DMS79 (cell line): Measurements from ENCODE around the gene TMEM38A.
"Not testable (repeated sequence)": the region's sequence is repeated elsewhere in the genome, so short reads cannot be mapped to it uniquely, and the experiment has no call there.

ENCODE experiments used
- DNase-seq: peaks from one replicate; lab custom pipeline; 2025; lab: John Stamatoyannopoulos, UW

TMEM38A gene

GRCh38 chr19:16676101-16676798 lies 15.3 kb downstream of the TMEM38A start:
- no peak for DNase-seq

GRCh38 chr19:16677055-16677454 lies 16.1 kb downstream of the TMEM38A start:
- DNase-seq = no peak

- DNase-seq = no peak
These were observed 17.6 kb downstream of the TMEM38A start for GRCh38 chr19:16678498-16678897.

- no peak for DNase-seq
These were observed 18.9 kb downstream of the TMEM38A start for GRCh38 chr19:16679811-16680210.

- DNase-seq = no peak
These were observed 21.6 kb downstream of the TMEM38A start for GRCh38 chr19:16682539-16682938.

- DNase-seq = no peak
These were observed 23.3 kb downstream of the TMEM38A start for GRCh38 chr19:16684216-16684615.

- DNase-seq = no peak
These were observed 27.1 kb downstream of the TMEM38A start for GRCh38 chr19:16688084-16688483.

GRCh38 chr19:16698914-16699313 lies 38.0 kb downstream of the TMEM38A start:
- no peak for DNase-seq

GRCh38 chr19:16702123-16702522 lies 41.2 kb downstream of the TMEM38A start:
- no peak for DNase-seq

GRCh38 chr19:16703677-16704076 lies 42.7 kb downstream of the TMEM38A start:
- DNase-seq = no peak

- not testable (repeated sequence) for DNase-seq
These were observed 49.9 kb downstream of the TMEM38A start for GRCh38 chr19:16710870-16711269.

- DNase-seq = not testable (repeated sequence)
These were observed 51.4 kb downstream of the TMEM38A start for GRCh38 chr19:16712295-16712694.

- DNase-seq = peak; percentile 23
These were observed 53.9 kb downstream of the TMEM38A start for GRCh38 chr19:16714702-16715287.

GRCh38 chr19:16715611-16716010 lies 54.7 kb downstream of the TMEM38A start:
- DNase-seq = no peak

GRCh38 chr19:16721051-16721450 lies 60.1 kb downstream of the TMEM38A start:
- DNase-seq = no peak

GRCh38 chr19:16722591-16722990 lies 61.7 kb downstream of the TMEM38A start:
- DNase-seq = no peak

GRCh38 chr19:16726916-16727315 lies 66.0 kb downstream of the TMEM38A start:
- peak; percentile 94 for DNase-seq

GRCh38 chr19:16735650-16736266 lies 74.8 kb downstream of the TMEM38A start:
- not testable (repeated sequence) for DNase-seq

- DNase-seq = no peak
These were observed 75.8 kb downstream of the TMEM38A start for GRCh38 chr19:16736709-16737108.

GRCh38 chr19:16737911-16738310 lies 77.0 kb downstream of the TMEM38A start:
- peak; percentile 52 for DNase-seq

- DNase-seq = no peak
These were observed 78.6 kb downstream of the TMEM38A start for GRCh38 chr19:16739546-16739945.
